Measurements from ENCODE around the gene EZH1.
A peak's percentile ranks its signal among the peaks of the same experiment; 100 is the strongest.

The EZH1 gene

DNA sequence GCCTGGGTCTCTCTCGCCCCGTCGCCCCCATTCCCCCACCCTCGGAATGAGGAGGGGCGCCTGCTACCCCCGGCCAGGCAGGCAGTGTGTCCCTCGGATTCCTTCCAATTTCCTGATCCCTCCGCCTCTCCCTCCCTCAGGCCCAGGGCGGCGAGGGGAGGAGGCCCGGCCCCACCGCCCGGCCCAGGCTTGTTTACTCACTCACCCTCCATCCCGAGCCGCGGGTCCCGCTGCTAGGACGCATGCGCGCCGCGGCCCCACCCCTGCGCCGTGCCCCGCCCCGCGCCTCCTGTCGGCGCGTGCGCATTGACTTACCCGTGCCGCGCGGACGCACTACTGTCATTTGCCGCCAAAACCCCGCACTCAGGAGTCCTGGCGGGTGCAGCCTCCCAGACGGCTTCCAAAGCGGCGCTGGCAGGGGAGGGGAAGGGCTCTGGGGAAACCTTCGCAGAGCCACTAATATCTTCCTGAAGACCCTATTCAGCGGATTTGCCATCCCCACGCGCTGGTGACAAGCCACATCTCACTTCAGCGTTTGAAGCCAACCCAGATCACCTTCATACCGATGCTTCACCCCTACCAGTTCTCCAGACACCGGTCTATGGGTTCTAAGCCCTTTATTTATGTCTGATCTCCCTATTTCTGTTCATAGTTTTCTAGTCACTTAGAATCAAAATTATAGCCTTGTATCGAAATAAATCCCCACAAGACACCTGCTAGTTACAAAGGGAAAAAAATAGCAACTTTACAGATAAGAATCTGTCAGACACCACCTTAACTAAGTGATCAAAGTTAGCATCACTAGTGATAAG, at the start of gene EZH1:
EZH1 (minus strand) TSS at position 235 of the 812 bp plus-strand sequence. CDS start 16,099 bp downstream, outside the sequence.
- peak; percentile 94 for DNase-seq

DNA sequence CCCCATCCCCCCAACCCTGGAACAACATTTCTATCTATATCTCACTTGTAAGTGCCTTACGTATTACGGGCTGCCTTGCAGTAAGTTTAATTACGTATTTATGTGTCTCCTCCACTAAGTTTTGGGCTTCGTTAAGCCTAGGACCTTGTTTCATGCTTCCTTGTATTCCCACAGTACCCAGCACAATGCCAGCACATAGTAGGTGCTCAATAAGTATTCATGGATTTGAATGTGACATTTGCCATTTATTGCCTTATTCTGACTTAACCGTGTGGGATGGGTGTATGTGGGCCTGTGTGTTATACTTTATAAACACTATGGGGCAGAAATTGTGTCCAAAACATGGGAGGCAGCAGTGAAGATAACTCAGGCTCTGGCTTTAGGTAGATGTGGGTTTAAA, 47.7 kb upstream of the EZH1 start:
- no peak for DNase-seq

DNA sequence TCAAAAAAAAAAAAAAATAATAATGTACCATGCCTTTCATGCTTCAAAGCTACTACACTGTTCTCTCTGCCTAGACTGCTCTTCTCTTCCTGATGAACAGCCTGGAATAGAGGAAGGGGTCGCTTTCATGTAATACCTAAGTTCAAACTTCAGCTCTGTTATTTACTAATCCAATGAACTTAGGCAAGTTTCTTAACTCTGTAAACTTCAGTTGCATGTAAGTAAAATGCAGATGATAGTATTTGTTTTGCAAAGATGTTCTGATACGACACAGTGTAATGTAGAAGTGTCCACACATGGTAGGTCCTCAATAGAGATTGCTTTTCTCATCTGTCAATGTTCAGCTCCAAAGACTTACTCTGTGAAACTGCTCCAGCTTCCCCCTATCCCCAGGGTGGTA, 47.1 kb upstream of the EZH1 start:
- DNase-seq, result no peak

DNA sequence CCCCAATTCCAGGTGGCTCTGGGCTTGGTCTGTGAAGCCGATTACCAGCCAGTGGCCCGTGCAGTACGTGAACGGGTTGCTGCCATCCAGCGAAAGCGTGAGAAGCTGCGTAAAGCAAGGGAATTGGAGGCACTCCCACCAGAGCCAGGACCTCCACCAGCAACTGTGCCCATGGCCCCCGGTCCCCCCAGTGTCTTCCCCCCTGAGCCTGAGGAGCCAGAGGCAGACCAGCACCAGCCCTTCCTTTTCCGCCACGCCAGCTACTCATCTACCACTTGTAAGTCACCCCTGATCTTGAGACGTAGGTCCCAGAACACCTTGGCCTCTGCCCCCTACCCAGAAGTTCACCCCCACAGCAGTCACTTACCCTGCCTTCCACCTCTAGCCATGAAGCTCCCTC, 42.4 kb upstream of the EZH1 start:
- no peak for DNase-seq

DNA sequence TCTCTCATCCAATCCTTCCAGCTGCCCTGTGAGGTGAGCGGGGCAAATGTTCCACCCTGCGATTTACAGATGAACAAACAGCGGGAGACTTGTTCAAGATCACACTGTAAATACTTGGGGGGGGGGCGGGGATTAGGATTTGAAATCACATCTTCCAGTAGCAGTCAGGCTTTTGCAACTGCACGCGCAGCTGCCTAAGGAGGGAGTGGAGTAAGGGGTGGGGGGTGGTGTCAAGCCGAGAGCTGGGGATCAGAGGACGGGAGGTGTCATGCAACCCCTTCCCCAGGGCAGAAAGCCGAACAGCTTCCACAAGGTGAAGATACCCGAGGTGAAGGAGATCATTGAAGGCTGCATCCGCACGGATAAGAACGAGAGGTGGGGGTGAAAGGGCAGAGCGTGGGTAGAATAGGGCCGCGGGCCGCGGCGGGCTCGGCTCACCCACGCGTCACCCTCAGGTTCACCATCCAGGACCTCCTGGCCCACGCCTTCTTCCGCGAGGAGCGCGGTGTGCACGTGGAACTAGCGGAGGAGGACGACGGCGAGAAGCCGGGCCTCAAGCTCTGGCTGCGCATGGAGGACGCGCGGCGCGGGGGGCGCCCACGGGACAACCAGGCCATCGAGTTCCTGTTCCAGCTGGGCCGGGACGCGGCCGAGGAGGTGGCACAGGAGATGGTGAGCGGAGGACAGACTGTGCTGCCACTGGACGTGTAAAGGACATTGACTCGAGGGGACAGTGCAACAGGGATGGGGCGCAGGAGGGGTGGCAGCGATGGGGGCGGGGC, 40.2 kb upstream of the EZH1 start:
- DNase-seq, result no peak

DNA sequence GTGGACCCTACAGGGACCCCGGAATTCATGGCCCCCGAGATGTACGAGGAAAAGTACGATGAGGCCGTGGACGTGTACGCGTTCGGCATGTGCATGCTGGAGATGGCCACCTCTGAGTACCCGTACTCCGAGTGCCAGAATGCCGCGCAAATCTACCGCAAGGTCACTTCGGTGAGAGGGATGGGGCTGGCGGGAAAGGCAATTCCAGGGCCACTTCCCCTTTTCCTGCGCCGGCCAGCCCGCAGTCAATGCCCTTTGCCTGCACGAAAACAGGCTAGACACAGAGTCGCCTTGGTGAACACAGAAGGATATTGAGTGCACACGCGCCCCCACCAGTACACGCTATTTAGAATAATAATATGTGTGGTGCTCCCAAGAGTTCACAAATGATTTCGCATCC, 39.6 kb upstream of the EZH1 start:
- no peak for DNase-seq

DNA sequence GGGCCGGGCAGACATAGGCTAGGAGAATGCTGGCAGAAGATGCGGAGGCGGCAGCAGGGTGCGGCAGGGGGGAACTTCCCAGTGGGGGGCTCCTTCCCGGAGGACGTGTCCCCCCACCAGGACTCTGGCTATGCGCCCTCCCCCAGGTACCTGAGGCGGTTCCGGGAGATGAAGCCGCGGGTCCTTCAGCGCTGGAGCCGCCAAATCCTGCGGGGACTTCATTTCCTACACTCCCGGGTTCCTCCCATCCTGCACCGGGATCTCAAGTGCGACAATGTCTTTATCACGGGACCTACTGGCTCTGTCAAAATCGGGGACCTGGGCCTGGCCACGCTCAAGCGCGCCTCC, 38.9 kb upstream of the EZH1 start:
- no peak for DNase-seq

DNA sequence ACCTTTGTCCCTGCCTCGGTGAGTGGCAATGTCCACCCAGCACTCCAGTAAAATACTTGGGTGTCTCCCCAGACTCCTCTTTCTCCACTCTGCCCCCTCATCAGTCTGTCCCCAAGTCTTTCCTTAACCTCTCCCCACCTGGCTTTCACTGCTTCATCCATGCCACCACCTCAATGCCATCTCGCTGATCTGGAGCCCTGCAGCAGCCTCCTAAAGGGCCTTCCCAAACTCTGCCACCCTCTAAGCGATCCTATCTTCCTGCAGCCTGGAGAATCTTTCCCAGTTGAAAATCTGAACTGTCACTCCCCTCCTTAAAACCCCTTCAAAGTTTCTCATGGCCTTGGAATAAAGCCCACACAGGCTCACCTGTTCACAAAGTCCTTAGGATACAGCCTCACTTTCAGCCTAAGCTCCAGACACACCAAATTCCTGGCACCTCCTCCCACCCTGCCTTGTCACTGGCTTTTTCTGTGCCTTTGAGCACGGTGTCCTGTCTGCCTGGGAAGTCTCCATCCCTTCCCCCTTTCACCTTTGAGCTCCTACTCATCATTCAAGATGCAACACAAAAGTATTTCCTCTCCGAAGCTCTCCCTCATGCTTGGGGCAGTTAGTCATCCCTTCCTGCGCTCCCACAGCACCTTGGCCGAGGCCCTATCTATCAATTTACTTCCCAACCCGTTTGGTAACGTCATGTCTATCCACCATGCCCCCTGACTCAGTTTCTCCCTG, 38.4 kb upstream of the EZH1 start:
- no peak for DNase-seq

DNA sequence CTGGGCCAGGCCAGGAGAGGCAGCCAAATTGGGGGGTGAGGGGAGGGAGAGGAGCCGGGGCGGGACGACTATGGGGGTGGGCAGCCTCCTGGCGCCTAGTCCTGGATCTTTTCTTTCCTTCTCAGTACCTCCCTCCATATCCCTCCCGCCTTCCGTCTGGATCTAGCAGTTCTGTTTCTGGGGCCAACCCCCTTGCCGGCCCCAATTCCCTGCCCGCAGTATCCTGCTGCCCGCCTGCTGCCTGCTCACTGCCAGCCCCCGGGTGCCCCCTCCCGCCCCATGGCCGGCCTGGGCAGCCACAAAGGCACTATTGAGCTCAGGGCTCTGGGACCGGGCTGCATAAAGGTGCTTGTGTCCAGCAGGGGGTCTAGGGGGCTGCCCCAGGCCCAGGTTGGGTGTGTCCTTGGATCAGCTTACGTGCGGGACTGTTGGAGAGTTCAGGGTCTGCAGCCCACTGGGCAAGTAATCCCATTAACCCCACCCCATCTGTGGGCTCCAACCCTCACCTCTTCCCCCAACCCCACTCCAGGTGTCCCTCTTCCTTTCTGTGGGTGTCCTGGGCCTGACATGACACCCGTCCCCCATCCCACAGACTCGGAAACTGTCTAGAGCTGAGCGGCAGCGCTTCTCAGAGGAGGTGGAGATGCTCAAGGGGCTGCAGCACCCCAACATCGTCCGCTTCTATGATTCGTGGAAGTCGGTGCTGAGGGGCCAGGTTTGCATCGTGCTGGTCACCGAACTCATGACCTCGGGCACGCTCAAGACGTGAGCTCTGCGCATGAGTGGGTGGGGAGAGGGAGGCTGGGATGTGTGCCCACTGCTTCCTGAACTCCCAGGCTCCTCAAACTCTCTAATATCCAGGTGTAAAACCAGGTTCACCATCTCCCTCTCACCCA, 37.6 kb upstream of the EZH1 start:
- no peak for DNase-seq

DNA sequence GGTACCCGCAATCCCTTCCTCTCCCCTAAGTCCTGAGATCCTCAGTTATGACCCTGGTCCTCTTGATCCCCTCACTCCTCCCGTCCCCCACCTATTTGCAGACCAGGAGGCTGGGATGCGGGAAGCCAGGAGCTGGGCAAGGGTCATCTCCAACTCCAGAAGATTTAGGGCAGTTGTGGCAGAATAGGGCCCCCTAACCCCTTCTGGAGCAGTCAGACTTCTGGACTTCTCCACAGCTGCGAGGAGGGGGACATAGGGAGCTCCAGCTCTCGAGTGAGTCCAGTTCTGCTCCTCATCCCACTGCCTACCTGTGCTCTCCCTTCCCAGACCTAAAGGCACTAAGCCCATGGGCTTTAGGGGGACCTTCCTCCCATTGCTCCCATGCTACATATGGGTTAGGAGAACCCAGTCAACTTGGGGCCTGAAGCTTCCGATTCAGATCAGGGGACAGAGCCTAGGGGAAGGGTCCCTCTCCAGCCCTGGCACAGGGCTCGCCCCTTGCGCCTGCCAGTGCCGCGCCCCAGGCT, 36.9 kb upstream of the EZH1 start:
- no peak for DNase-seq

DNA sequence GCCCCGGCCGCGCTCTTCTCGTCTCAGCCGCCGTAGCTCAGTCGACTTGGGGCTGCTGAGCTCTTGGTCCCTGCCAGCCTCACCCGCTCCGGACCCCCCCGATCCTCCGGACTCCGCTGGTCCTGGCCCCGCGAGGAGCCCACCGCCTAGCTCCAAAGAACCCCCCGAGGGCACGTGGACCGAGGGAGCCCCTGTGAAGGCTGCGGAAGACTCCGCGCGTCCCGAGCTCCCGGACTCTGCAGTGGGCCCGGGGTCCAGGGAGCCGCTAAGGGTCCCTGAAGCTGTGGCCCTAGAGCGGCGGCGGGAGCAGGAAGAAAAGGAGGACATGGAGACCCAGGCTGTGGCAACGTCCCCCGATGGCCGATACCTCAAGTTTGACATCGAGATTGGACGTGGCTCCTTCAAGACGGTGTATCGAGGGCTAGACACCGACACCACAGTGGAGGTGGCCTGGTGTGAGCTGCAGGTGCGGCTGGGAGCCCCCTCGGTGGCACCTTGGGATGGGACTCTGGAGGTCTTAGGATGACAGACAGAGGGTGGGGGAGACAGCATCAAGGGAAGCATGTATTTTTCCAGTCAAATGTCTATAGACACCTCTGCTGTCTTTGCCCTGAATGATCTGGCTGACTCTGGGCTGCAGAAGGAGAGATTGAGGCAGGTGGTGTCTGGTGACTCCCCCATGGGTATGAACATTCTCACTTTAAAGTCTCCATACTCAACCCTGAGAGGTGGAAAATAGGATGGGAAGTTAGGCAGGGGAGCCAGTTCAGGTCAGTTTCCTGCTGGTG, 36.2 kb upstream of the EZH1 start:
- no peak for DNase-seq

DNA sequence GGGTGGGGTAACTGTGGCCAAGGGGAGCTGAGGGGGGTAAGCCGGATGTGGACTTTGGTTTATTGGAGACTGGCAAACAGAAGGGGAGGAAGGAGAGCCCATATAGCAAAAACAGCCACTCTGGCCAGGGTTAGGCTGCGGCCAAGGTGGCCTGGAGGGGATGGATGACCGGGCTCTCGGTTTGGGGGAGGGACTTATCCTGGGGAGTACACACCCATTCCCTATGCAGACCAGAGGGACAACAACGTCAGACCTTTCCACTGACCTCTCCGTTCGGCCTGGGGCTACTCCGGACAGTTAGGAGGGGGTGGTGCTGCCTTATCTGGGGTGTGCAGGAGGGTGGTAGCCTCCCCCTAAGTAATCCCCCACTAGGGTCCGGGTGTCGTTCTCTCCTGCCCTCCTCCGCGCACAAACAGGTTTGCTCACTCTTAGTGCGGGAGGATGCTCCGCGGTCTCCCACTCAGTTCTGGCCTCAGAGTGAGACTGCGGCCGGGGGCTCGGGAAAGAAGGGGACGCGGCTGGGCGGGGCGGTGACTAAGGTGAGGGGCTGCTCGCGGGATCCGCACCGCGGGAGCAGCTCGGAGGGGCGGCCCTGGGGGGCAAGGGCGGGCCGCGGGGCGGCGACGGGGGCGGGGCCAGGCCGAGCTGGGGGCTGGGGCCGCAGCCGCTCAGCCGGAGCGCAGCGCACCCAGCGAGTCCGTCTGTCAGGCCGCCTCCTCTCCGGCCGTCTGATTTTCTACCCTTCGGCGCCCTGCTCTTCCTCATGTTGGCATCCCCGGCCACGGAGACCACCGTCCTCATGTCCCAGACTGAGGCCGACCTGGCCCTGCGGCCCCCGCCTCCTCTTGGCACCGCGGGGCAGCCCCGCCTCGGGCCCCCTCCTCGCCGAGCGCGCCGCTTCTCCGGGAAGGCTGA, 35.4 kb upstream of the EZH1 start, which contains the start of gene WNK4:
WNK4 (plus strand) TSS at position 675 of the 915 bp plus-strand sequence; CDS start at position 764, 89 bp downstream.
- no peak for DNase-seq

DNA sequence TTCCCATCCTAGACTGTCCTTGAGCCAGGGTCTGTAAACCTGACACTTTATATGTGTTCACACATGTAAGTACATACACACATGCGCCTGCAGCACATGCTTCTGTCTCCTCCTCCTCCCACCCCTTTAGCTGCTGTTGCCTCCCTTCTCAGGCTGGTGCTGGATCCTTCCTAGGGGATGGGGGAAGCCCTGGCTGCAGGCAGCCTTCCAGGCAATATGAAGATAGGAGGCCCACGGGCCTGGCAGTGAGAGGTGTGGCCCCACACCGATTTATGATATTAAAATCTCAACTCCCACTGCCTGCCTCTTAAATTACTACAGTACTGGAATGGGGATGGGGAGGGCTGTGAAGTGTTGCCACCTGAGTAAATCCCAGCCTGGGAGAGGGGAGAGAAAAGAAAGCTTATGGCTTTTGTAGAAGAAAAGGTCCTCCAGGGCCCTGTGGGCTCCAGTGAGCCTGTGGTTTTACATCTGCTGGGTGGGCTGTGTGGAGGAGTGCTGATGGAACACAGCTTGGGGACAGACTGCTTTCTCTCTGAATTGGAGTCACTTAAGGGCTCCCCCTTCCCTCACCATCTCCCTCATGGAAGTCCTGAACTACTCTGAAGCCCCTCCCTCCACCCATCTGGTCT, 34.6 kb upstream of the EZH1 start:
- no peak for DNase-seq

DNA sequence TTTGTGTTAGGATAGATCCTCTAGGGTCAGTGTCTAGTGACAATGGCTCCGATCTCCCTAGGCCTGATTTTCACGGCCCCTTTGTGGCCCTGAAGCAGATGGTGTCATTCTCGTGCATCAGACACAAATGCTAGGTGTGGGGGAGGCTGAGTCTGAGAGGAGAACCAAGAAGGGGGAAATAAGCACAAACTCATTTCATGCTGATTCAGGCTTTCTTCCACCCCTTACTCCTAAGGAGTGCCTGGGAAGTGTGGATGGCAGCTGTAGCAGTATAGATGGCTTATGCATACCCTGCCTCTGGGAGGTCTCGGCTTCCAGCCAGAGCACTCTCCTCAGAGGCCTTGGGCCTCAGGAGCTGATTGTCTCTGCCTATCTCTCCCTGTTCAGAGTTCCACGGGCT, 33.7 kb upstream of the EZH1 start:
- DNase-seq, result no peak

DNA sequence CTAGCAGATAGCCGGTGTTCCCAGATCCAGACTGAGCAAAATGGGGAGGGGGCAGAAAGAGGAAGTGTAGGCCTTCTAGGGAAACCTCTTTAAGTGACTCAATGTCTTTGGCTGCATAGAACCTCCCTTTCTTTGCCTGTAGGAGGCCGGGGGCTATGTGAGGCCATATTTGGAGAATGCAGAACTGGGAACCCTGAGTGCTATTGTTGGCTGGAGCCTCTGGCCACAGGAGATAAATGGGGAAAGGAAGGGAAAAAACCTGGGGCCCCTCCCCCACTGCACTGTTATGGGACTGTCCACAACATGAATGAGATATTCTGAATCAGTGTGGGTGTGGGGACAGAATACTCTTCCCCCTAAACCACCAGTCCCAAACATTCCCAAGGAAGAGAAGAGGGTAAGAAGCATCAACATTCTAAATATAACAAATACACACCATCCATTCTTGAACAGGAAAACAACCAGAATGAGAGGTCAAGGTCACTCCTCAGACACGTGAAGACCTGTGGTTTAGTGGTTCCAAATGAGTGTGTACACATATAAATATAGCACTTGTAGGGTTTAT, 30.8 kb upstream of the EZH1 start:
- no peak for DNase-seq

DNA sequence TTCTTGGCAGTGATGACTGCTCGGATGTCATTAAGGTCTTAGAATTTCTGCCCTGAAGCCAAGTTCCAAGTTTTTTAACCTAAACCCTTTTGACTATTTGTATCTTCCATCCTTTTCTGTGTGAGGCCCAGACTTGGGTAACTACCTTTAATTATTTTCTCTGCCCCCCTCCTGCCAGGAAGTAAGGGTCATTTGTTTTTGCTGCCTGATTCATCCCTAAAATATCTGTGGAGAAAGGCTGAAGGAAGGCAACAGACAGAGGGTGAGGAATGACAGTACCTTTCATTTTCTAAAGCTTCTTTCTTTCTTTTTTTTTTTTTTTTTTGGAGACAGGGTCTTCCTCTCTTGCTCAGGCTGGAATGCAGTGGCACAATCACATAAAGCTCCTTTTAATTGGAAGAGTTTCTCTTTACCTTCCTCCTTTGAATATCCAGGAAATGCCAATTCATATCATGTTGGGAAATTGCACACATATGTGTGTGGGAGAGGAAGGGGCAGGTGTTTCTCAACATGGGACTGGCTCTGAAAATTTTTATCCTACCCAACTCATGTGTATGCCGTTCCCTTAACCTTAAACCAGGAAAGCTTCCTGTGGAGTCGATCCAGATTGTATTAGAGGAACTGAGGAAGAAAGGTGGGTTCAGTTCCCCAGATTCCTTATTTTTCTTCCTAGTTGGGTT, 29.4 kb upstream of the EZH1 start:
- DNase-seq, result no peak

DNA sequence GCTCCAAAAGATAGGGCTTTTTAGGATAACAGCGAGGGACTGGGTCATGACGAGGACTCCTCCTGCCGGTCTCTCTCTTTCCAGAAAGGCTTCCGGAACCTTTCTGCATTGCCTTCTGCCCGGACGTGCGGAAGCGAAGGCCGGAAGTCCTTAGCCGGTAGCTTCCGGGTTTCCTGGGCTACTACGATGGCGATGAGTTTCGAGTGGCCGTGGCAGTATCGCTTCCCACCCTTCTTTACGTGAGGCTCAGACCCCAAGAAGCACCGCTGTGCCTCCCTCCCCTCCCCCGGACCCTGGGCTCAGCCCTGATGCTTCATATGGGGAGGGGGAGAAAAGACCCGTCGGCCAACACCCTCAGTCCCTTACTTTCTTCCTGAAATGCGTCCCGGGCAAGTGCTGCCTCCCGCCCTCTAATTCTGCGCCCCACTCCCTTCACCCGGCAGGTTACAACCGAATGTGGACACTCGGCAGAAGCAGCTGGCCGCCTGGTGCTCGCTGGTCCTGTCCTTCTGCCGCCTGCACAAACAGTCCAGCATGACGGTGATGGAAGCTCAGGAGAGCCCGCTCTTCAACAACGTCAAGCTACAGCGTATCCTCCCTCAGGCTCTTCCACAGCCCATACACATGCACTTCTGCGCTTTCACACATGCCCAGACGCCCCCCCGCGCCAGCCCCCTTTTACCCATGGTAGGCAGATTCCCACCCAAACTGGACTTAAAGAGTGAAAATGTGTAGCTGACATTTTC, 28.6 kb upstream of the EZH1 start, which contains the start of gene VPS25:
VPS25 (plus strand) TSS at position 160 of the 746 bp plus-strand sequence; CDS start at position 187, 27 bp downstream.
- DNase-seq, result peak; percentile 81

DNA sequence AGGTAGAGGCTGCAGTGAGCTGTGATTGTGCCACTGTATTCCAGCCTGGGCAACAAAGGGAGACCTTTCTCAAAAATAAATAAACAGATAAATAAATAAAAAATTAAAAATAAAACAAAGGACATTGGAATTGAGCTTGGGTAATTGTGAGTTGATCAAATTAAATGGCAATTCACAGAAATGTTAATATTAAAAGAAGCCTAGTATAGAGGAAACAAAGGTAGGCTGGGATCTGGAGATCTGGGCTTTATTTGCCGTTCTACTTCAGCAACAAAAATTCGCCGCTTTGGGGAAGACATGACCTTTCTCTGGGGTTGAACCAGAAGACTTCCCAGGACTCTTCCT, 28.1 kb upstream of the EZH1 start:
- no peak for DNase-seq

All from activated CD4-positive, alpha-beta T cell treated with anti-CD3 and anti-CD28 coated beads for 48 hours (primary cell).